Measurements from ENCODE around the gene LMNA. TPM values are rescaled to one million over a fixed set of nuclear protein-coding genes. Genes with fewer than 3 reads are reported as not detected.

The LMNA gene
- total and polyA plus RNA-seq, 2 of the 4 experiments (the other 2 are of a cell fraction), result 563 to 755 TPM

DNA sequence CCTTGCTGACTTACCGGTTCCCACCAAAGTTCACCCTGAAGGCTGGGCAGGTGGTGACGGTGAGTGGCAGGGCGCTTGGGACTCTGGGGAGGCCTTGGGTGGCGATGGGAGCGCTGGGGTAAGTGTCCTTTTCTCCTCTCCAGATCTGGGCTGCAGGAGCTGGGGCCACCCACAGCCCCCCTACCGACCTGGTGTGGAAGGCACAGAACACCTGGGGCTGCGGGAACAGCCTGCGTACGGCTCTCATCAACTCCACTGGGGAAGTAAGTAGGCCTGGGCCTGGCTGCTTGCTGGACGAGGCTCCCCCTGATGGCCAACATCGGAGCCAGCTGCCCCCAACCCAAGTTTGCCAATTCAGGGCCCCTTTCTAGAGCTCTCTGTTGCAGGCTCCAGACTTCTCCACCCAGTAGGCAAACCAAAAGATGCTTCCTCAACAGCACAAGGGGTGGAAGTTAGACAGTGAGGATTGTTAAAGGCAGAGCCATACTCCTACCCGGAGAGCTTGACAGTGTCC is 22.5 kb downstream of the LMNA start:
- no CpG with 5 or more reads among the region's 12 CpGs for WGBS, 2 experiments (ENCODE audit: extremely low coverage in 2 of 2, insufficient read length in 1 of 2)

More for the DNA sequence above, 22.5 kb downstream of the LMNA start:
- H2AK5ac ChIP-seq (ENCODE audit: low read depth, low read length), result no peak overlapping the region
- no peak overlapping the region for H3K18ac ChIP-seq (ENCODE audit: low read depth, low read length)
- H3K9me3 ChIP-seq (ENCODE audit: control insufficient read depth, insufficient read depth, low read length), result no peaks in the 10 kb centered on the region
- POLR2A ChIA-PET (ENCODE audit: unreplicated experiment), result no interaction called here
- no peak overlapping the region for H2BK15ac ChIP-seq (ENCODE audit: low read depth, low read length)
- intact Hi-C loops (cut with micrococcal nuclease), result no loop called here
- peaks cover 68% of the 10 kb centered on the region for H4K20me1 ChIP-seq (ENCODE audit: insufficient read depth, low read length)
- peaks cover 9% of the 10 kb centered on the region; the same call in 1 of the 2 replicates for H3K4me1 ChIP-seq (ENCODE audit: control insufficient read depth, insufficient read depth, low read length)
- DNase-seq, result no peak
- no peak overlapping the region for H3K4me3 ChIP-seq (ENCODE audit: insufficient read depth, low read depth, low read length)
- no peak overlapping the region for H2AFZ ChIP-seq (replicated peaks; ENCODE audit: low read length, poor library complexity)
- no peak overlapping the region for H2BK5ac ChIP-seq (ENCODE audit: low read depth, low read length, poor library complexity, severe bottlenecking)
- no peak overlapping the region for H3K4me2 ChIP-seq (ENCODE audit: low read depth, low read length)
- H3K4ac ChIP-seq (ENCODE audit: low read depth, low read length), result no peak overlapping the region
- no peak overlapping the region for H2BK120ac ChIP-seq (ENCODE audit: low read depth, low read length)
- dilution Hi-C loops (cut with HindIII; ENCODE audit: low sequenced_read_pairs, unreplicated experiment), result no loop called here
- ATAC-seq (ENCODE audit: low read depth), result no peak
- peaks cover 81% of the 10 kb centered on the region for H3K36me3 ChIP-seq (ENCODE audit: control insufficient read depth, insufficient read depth, low read length)
- no peak overlapping the region for H4K5ac ChIP-seq (ENCODE audit: low read depth, low read length)
- H4K91ac ChIP-seq (ENCODE audit: insufficient read depth, low read depth, low read length), result no peak overlapping the region
- no peak overlapping the region for H2AK9ac ChIP-seq (replicated peaks; ENCODE audit: low read depth, low read length, poor library complexity)
- no peak overlapping the region for H3K27ac ChIP-seq (ENCODE audit: insufficient read depth, low read length)
- no peak overlapping the region for H3K14ac ChIP-seq (replicated peaks; ENCODE audit: low read depth, low read length)
- in situ Hi-C loops (cut with MboI; ENCODE audit: low sequenced_read_pairs), result no loop called here
- no peak overlapping the region for H4K8ac ChIP-seq (ENCODE audit: low read depth in 2 of 2, low read length in 2 of 2)
- no TSS peak for BruUV-seq (replicated peaks)
- H3K56ac ChIP-seq (ENCODE audit: extremely low read depth, insufficient read depth, low read length), result no peak overlapping the region
- peaks cover 32 to 78% of the 10 kb centered on the region in 2 experiments for H3K79me1 ChIP-seq (ENCODE audit: low read depth in 1 of 2, low read length in 2 of 2)
- H3K27me3 ChIP-seq (ENCODE audit: control insufficient read depth, insufficient read depth, low read length), result no peaks in the 10 kb centered on the region
- no peak overlapping the region for H2BK20ac ChIP-seq (ENCODE audit: low read depth, low read length)
- no peak overlapping the region for H3K9ac ChIP-seq (ENCODE audit: low read depth, low read length)
- CTCF ChIA-PET, result no interaction called here
- H3K9me1 ChIP-seq (ENCODE audit: insufficient read depth, low read length), result no peaks in the 10 kb centered on the region
- no peak overlapping the region for H3K23ac ChIP-seq (ENCODE audit: low read depth, low read length)
- no peak for TF ChIP-seq SMC3 (IDR thresholded peaks at IDR 0.05; ENCODE audit: low read depth, low read length)
- TF ChIP-seq RFX5 (IDR thresholded peaks at IDR 0.05; ENCODE audit: low read depth, low read length), result no peak
- no peak for TF ChIP-seq MAFK (IDR thresholded peaks at IDR 0.05; ENCODE audit: low read depth, low read length)
- TF ChIP-seq RAD21 (IDR thresholded peaks at IDR 0.05; ENCODE audit: low read length), result no peak
- TF ChIP-seq, protein P1, sequence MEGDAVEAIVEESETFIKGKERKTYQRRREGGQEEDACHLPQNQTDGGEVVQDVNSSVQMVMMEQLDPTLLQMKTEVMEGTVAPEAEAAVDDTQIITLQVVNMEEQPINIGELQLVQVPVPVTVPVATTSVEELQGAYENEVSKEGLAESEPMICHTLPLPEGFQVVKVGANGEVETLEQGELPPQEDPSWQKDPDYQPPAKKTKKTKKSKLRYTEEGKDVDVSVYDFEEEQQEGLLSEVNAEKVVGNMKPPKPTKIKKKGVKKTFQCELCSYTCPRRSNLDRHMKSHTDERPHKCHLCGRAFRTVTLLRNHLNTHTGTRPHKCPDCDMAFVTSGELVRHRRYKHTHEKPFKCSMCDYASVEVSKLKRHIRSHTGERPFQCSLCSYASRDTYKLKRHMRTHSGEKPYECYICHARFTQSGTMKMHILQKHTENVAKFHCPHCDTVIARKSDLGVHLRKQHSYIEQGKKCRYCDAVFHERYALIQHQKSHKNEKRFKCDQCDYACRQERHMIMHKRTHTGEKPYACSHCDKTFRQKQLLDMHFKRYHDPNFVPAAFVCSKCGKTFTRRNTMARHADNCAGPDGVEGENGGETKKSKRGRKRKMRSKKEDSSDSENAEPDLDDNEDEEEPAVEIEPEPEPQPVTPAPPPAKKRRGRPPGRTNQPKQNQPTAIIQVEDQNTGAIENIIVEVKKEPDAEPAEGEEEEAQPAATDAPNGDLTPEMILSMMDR (conservative IDR thresholded peaks at IDR 0.05; ENCODE audit: low read depth, low read length), result no peak
